HG02852 (cell line): Measurements from ENCODE around the gene ACAP1.
"Not testable (repeated sequence)": the region's sequence is repeated elsewhere in the genome, so short reads cannot be mapped to it uniquely, and the experiment has no call there.

Experiments used
- ATAC-seq: cut with Tn5 transposase; IDR thresholded peaks from one replicate; pipeline ENCODE4 v1.9.1; 2021; ENCODE audit warnings: mild to moderate bottlenecking, moderate library complexity; ENCODE audit not compliant: unreplicated experiment

Gene ACAP1

GRCh38 chr17:7352910-7353635 is 16.7 kb downstream of the ACAP1 start:
- ATAC-seq, result no peak

DNA sequence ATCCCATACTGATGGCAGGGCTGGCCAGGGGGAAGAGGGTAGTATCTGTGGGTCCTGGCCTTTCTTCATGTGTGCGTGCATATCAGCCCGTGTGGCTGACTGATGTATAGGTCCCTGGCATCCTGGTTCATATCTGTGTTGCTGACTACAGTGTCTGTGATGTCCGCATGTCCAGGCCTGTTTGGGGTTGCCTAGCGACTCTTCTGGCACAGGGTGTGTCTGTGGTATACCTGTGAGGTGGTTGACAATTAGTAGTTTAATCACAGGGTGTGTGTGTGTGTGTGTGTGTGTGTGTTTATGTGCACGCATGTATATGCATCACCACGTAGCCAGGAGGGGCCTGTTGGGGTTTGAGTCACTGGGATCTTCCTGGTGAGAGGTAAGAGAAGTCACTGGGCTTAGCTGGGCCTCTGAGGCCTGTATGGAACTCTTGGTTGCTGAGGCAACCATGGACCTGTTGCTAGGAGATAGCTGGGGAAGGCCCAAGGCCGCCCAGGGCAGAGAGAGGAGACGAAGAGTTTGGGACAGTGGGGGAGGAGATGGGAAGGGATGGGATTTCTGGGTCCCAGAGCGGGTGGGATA is 18.0 kb downstream of the ACAP1 start:
- ATAC-seq, result no peak

DNA sequence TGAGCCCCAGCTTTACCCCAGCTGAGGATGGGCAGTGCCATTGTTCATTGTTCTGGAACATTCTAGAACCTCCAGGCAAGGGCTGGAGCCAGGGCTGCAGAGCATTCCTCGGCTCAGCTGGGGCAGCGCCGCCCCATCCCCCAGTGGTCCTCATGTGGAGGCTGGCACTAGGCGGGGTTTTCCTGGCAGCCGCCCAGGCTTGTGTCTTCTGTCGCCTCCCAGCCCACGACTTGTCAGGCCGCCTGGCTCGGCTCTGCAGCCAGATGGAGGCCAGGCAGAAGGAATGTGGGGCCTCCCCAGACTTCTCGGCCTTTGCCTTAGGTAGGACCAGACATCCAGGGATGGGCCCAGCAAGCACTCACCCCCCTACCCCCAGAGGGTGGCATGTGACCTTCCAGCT is 18.7 kb downstream of the ACAP1 start, which contains the start of gene TMEM95:
Gene TMEM95, plus strand, starts transcription at position 104 of the 400 bp plus-strand sequence. Its CDS starts 49 bp downstream, at position 153.
- no peak for ATAC-seq

- no peak for ATAC-seq
Measured at GRCh38 chr17:7355573-7355972, 19.2 kb downstream of the ACAP1 start.

GRCh38 chr17:7356072-7356549 is 19.8 kb downstream of the ACAP1 start:
- ATAC-seq, result no peak

DNA sequence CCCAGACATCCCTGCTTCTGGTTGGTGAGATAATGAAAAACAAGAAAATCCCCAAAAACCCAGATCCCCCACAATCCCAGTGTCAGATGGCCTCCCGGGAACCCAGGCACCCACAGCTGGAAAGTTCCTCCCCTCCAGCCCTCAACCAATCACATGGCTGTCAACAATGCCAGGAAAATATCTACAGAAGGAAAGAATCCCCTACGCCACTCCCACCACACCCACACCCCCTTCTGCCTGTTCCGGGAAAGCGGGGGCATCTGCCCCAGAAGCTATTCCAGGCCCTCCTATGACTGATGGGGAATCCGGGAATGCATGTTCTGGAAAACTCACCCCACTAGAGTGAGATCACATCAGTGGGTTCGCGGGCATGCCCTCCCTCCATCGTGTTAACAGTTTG is 20.4 kb downstream of the ACAP1 start:
- no peak for ATAC-seq

- no peak for ATAC-seq
Measured at GRCh38 chr17:7357381-7357780, 21.1 kb downstream of the ACAP1 start.

DNA sequence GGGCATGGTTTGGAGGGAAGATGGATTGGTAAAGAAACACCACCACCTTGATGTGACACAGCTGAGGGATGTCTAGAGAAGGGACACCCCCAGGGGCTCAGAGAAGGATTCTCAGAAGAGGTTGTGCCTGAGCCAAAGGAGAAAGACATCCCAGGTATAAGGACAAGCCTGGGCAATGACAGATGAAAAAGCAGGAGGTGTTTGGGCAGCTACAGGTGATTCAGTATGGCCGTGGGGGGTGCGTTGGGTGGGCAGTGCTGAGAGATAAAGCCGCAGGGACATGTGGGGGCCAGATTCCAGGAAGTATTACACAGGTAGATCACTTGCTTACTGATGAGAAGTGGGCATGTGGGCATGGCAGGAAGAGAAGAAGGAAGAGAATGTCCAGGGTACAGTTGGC is 25.6 kb downstream of the ACAP1 start:
- no peak for ATAC-seq

DNA sequence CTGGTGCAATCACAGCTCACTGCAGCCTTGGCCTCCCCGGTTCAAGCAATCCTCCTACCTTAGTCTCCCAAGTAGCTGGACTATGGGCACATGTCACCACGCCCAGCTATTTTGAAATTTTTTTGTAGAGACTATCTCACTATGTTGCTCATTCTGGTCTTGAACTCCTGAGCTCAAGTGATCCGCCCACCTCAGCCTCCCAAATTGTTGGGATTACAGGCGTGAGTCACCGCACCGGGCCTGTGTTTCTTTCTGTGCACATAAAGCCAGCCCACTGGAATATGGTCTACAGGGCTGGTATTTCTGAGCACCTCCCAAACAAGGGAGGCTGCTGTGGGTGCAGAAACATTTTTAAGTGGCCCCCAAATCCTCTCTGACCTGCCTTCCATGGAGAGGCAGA is 27.0 kb downstream of the ACAP1 start:
- ATAC-seq, result no peak

DNA sequence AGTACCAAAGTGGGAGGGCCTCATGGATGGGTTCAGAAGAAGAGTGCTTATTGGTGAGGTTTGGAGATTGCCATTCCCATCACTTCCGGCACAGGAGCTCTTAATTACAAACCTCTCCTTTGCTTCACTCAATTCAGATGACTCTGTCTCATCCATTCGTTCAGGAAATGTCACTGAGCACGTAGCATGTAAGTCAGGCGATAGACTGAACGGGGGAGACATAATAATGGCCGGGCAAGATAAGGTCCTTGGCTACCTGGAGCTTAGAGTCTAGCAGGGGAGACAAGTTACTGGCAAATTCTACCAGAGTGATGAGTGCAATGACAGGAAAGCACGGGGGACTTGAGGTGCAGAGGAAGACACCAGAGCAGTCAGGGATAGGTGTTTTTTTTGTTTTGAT is 29.6 kb downstream of the ACAP1 start:
- ATAC-seq, result not testable (repeated sequence)

DNA sequence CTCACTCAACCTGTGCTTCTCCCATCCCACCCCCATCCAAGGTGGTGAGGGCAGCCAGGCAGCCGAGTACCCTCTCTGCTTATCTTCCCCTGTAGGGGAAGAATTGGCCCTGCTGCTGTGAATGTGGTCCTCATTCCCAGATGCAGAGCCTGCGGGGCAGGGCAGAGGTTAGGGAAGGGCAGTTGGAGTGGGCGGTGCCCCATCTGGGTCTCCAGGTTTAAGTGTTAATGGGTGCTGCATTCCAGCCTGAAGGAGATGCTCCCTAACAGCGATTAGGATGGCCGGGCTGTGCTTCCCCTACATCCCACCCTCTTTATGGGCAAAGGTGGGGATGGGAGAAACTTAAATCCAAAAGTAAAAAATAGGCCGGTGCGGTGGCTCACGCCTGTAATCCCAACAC is 30.8 kb downstream of the ACAP1 start:
- ATAC-seq, result no peak

DNA sequence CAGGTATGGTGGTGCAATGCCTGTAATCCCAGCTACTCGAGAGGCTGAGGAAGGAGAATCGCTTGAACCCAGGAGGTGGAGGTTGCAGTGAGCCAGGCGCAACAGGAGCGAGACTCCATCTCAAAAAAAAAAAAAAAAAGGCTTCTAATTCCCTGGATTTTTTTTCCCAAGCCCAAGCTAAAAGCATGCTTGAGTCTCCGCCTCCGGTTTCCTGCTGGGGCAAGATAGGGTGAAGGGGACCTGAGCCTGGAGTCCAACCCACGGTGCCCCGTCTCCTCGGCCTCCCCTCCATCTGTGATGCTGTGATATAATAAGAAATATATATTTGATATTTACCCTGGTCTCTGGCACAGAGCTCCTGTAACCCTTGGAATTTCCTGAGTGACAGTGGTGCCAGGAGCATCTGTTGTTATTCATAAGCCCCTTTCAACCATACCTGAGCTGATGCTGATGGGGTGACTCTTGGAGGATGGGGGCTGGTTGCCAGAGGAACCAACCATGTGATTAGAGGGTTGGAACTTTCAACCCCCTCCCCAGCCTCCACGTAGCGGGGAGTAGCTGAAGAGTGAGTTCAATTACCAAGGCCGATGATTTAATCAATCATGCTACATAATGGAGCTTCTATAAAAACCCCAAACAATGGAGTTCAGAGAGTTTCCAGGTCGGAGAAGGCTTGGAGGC is 31.7 kb downstream of the ACAP1 start:
- ATAC-seq, result no peak

- not testable (repeated sequence) for ATAC-seq
Measured at GRCh38 chr17:7368599-7368994, 32.3 kb downstream of the ACAP1 start.

DNA sequence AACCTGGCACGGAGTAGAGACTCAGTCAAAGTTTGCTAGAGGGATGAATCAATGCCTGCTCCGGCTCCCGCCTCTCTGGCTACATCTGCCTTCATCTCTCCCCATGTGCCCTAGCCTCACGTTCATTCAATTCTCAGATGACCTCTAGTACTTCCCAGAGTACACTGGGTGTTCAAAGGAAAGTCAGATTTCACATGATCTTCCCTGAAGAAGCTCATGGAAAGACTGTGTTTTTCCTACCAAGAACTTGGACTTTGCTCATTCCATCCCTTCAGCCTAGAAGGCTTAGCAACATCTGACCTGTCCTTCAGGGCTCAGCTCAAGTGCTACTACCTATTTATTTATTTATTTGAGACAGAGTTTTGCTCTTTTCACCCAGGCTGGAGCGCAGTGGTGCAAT is 33.5 kb downstream of the ACAP1 start:
- ATAC-seq, result no peak

- no peak for ATAC-seq
Measured at GRCh38 chr17:7370853-7371252, 34.5 kb downstream of the ACAP1 start.

GRCh38 chr17:7374353-7374752 is 38.0 kb downstream of the ACAP1 start:
- ATAC-seq, result no peak

GRCh38 chr17:7379134-7379533 is 42.8 kb downstream of the ACAP1 start:
- no peak for ATAC-seq

- ATAC-seq, result no peak
Measured at GRCh38 chr17:7380321-7380720, 44.0 kb downstream of the ACAP1 start.

DNA sequence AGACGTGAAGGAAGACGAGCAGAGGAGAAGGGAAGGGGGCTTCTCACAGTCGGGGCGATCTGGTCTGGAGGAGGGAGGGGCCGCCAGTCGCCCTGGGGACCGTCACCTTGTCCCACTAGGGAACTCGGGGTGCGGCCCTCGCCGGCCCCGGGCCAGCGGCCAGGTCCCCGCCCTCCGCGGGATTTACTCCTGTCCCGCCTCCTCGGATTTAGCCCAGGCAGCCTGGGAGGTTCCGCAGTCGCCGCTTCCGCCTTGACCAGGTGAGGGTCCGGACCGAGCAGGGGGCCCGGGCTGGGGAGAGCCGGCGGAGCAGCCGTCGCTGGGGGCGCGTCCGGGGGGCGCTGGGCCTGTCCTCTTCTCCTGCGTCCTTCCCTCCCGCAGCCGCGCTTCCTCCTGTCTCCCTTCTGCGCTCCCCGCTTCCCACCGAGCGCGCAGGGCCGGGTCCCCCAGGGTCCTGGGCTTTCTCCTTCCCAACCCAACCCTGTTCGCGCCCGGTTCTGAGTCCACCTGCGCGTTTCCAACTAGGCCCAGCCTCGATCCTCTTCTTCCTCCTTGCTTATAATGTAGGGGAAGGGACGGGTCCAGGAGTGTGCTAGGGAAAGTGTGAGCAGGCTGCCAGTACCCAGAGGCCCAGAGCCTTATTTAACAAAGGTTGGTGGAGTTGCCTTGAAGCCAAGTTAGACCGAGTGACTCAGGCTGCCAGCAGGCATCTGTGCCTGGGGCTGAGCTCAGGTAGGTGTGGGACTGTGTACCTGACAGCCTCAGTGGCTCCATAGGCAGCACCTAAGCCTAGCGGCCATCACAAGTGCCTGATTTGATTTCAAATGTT is 44.7 kb downstream of the ACAP1 start, which contains the start of gene TNK1:
Gene TNK1, plus strand, starts transcription at position 235 of the 829 bp plus-strand sequence. CDS start 1,838 bp downstream, outside the sequence.
- ATAC-seq, result no peak

- ATAC-seq, result no peak
Measured at GRCh38 chr17:7382901-7383300, 46.6 kb downstream of the ACAP1 start.

DNA sequence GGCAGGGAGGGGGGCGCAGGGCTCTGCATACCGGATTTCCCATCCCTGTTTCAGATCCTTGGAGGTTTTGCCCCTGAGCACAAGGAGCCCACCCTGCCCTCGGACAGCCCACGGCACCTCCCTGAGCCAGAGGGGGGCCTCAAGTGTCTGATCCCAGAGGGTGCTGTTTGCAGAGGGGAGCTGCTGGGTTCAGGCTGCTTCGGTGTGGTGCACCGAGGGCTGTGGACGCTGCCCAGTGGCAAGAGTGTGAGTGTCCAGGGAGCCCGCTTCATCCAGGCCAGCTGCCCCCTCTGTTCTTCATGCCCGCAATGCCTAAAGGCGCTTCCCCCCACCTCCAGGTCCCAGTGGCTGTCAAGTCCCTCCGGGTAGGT is 47.0 kb downstream of the ACAP1 start:
- ATAC-seq, result no peak
